ENCODE measurements around the gene ANKRD52.

Gene ANKRD52

DNA sequence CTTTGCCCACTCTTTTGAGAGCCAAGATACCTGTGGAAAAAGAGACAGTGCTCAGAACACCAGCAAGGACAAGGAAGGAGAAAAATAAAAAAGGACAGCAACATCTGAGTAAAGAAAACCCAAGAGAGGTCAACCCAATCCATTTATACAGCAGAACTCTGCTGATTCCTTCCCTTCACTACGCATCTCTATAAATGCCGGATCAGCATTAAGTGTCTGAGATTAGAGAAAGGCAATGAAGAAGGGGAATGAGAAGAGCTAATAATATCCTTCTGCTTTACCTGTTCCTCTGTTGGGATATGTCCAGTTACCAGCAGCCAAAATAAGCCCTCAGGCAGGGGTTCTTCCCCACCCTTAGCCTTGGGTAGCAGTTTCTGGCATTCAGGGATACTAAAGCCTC, 24.4 kb upstream of the ANKRD52 start:
- Histone ChIP-seq H3K9me3 (ENCODE audit: insufficient read depth, low read length) (no peaks in the 10 kb centered on the region), H3K4me3 (ENCODE audit: low read length) (no peak overlapping the region), H3K4me2 (ENCODE audit: low read length) (no peak overlapping the region), H3K36me3 (replicated peaks; ENCODE audit: low read depth, low read length) (peaks cover 35% of the 10 kb centered on the region), H3K27ac (ENCODE audit: low read length) (no peak overlapping the region), H4K20me1 (ENCODE audit: insufficient read depth, low read length) (no peaks in the 10 kb centered on the region), H2AFZ (ENCODE audit: low read depth, low read length) (no peak overlapping the region), H3K27me3 (ENCODE audit: low read depth, low read length) (no peaks in the 10 kb centered on the region), H3K79me2 (ENCODE audit: low read length) (peaks cover under 1% of the 10 kb centered on the region; the same call in 1 of the 2 replicates), H3K9ac (ENCODE audit: low read length) (no peak overlapping the region), H3K4me1 (ENCODE audit: low read length) (no peaks in the 10 kb centered on the region)
- TF ChIP-seq, protein P1, sequence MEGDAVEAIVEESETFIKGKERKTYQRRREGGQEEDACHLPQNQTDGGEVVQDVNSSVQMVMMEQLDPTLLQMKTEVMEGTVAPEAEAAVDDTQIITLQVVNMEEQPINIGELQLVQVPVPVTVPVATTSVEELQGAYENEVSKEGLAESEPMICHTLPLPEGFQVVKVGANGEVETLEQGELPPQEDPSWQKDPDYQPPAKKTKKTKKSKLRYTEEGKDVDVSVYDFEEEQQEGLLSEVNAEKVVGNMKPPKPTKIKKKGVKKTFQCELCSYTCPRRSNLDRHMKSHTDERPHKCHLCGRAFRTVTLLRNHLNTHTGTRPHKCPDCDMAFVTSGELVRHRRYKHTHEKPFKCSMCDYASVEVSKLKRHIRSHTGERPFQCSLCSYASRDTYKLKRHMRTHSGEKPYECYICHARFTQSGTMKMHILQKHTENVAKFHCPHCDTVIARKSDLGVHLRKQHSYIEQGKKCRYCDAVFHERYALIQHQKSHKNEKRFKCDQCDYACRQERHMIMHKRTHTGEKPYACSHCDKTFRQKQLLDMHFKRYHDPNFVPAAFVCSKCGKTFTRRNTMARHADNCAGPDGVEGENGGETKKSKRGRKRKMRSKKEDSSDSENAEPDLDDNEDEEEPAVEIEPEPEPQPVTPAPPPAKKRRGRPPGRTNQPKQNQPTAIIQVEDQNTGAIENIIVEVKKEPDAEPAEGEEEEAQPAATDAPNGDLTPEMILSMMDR (IDR thresholded peaks at IDR 0.05; ENCODE audit: low read depth, low read length): no peak
- TF ChIP-seq EZH2phosphoT487 (IDR thresholded peaks at IDR 0.05; ENCODE audit: low read depth): no peak

DNA sequence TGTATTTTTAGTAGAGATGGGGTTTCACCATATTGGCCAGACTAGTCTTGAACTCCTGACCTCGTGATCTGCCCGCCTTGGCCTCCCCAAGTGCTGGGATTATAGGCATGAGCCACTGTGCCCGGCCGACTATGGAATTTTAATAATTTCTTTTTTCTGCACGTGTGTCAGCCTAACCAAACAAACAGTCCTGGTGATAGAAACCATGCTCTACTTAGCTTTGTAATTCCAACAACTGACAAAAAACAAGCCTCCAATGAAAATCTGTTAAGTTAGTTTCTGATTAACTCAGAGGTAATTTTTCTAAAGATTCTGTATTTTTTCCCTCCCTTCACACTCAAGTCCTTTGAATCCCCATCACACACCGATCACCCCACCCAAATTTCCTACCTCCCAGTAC, 23.8 kb upstream of the ANKRD52 start:
- H3K9me3 ChIP-seq (ENCODE audit: insufficient read depth, low read length): no peaks in the 10 kb centered on the region
- no peak overlapping the region for H3K4me2 ChIP-seq (ENCODE audit: low read length)
- H3K4me3 ChIP-seq (ENCODE audit: low read length): no peak overlapping the region
- H3K27me3 ChIP-seq (ENCODE audit: low read depth, low read length): no peaks in the 10 kb centered on the region
- H3K4me1 ChIP-seq (ENCODE audit: low read length): no peaks in the 10 kb centered on the region
- peaks cover 35% of the 10 kb centered on the region for H3K36me3 ChIP-seq (replicated peaks; ENCODE audit: low read depth, low read length)
- no peak overlapping the region for H3K9ac ChIP-seq (ENCODE audit: low read length)
- H3K27ac ChIP-seq (ENCODE audit: low read length): no peak overlapping the region
- H4K20me1 ChIP-seq (ENCODE audit: insufficient read depth, low read length): no peaks in the 10 kb centered on the region
- no peak for TF ChIP-seq EZH2phosphoT487 (IDR thresholded peaks at IDR 0.05; ENCODE audit: low read depth)
- TF ChIP-seq, protein P1 (IDR thresholded peaks at IDR 0.05; ENCODE audit: low read depth, low read length): no peak
- H3K79me2 ChIP-seq (ENCODE audit: low read length): no peaks in the 10 kb centered on the region; the same call in 1 of the 2 replicates
- H2AFZ ChIP-seq (ENCODE audit: low read depth, low read length): no peak overlapping the region

DNA sequence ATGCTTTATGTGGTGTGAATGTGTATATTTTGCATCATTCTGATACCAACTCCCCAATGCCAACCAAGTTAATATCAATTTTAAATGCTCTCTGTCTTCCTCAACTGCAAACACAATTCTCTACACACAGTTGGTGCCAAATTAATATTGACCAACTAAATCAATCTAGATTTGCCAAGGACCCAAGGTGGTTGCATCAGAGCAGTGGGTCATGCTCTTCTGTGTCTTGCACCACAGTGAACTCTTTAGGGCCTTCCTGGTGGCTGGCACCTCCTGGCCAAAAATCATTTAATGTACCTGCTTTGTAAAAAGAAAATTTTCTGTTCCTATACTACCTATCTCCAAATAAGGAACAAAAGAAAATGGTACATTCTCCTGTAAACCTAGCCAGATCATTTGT, 22.7 kb upstream of the ANKRD52 start:
- no peaks in the 10 kb centered on the region for H3K9me3 ChIP-seq (ENCODE audit: insufficient read depth, low read length)
- H3K27ac ChIP-seq (ENCODE audit: low read length): no peak overlapping the region
- H3K79me2 ChIP-seq (ENCODE audit: low read length): no peaks in the 10 kb centered on the region
- peaks cover 35% of the 10 kb centered on the region for H3K36me3 ChIP-seq (replicated peaks; ENCODE audit: low read depth, low read length)
- H3K27me3 ChIP-seq (ENCODE audit: low read depth, low read length): no peaks in the 10 kb centered on the region
- TF ChIP-seq, protein P1 (IDR thresholded peaks at IDR 0.05; ENCODE audit: low read depth, low read length): no peak
- TF ChIP-seq EZH2phosphoT487 (IDR thresholded peaks at IDR 0.05; ENCODE audit: low read depth): no peak
- H3K9ac ChIP-seq (ENCODE audit: low read length): no peak overlapping the region
- no peak overlapping the region for H3K4me3 ChIP-seq (ENCODE audit: low read length)
- no peak overlapping the region for H3K4me2 ChIP-seq (ENCODE audit: low read length)
- no peaks in the 10 kb centered on the region for H3K4me1 ChIP-seq (ENCODE audit: low read length)
- no peak overlapping the region for H2AFZ ChIP-seq (ENCODE audit: low read depth, low read length)
- no peaks in the 10 kb centered on the region for H4K20me1 ChIP-seq (ENCODE audit: insufficient read depth, low read length)

DNA sequence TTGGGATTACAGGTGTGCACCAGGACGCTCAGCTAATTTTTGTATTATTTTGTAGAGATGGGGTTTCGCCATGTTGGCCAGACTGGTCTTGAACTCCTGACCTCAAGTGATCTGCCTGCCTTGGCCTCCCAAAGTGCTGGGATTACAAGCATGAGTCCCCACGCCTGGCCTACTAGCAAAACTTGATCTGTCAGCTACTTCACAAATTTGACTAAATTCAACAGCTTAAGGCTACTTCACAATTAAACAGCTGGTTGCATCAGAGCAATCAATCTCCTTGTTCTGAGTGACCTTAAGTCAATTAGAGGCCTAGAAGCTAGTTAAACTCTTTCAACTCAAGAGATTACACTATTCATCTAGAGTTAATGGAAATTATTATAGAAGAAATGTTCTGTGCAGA, 20.7 kb upstream of the ANKRD52 start:
- H3K4me3 ChIP-seq (ENCODE audit: low read length): no peak overlapping the region
- H3K9me3 ChIP-seq (ENCODE audit: insufficient read depth, low read length): no peaks in the 10 kb centered on the region
- TF ChIP-seq EZH2phosphoT487 (IDR thresholded peaks at IDR 0.05; ENCODE audit: low read depth): no peak
- TF ChIP-seq, protein P1 (IDR thresholded peaks at IDR 0.05; ENCODE audit: low read depth, low read length): no peak
- H3K36me3 ChIP-seq (replicated peaks; ENCODE audit: low read depth, low read length): peaks cover 43% of the 10 kb centered on the region
- H4K20me1 ChIP-seq (ENCODE audit: insufficient read depth, low read length): no peaks in the 10 kb centered on the region
- no peaks in the 10 kb centered on the region for H3K27me3 ChIP-seq (ENCODE audit: low read depth, low read length)
- H3K9ac ChIP-seq (ENCODE audit: low read length): no peak overlapping the region
- no peaks in the 10 kb centered on the region for H3K79me2 ChIP-seq (ENCODE audit: low read length)
- H3K4me2 ChIP-seq (ENCODE audit: low read length): no peak overlapping the region
- no peak overlapping the region for H3K27ac ChIP-seq (ENCODE audit: low read length)
- H3K4me1 ChIP-seq (ENCODE audit: low read length): no peaks in the 10 kb centered on the region
- H2AFZ ChIP-seq (ENCODE audit: low read depth, low read length): no peak overlapping the region

All from OCI-LY3 (cell line).